GM12878 (cell line): Measurements from ENCODE around the gene DERA.
"Not testable (repeated sequence)": the region's sequence is repeated elsewhere in the genome, so short reads cannot be mapped to it uniquely, and the experiment has no call there.

Experiments used
- CHD2 ChIP-seq: IDR thresholded peaks from 2 replicates; pipeline ENCODE4 v1.6.1; 2011; ENCODE audit warnings: low read depth, low read length, improper control_type of control experiment, borderline replicate concordance
- EP300 ChIP-seq, 2 experiments: fragments of 150-350 bp in 1 of 2; IDR thresholded peaks; 2 replicates each; pipeline ENCODE4 v1.6.1; 2011 to 2012; ENCODE audit warnings: low read depth in 2 of 2, low read length in 2 of 2, borderline replicate concordance in 1 of 2, improper control_type of control experiment in 1 of 2, inconsistent platforms in 1 of 2; ENCODE audit not compliant: control insufficient read depth in 1 of 2
- POLR2A ChIP-seq: IDR thresholded peaks from 2 replicates; pipeline ENCODE4 v1.6.1; 2011; ENCODE audit warnings: low read depth, mild to moderate bottlenecking, low read length
- POLR2AphosphoS2 ChIP-seq: IDR thresholded peaks from 2 replicates; pipeline ENCODE4 v1.6.1; 2011; ENCODE audit warnings: low read depth, mild to moderate bottlenecking, low read length, improper control_type of control experiment, moderate library complexity
- RAD21 ChIP-seq: IDR thresholded peaks from 2 replicates; pipeline ENCODE4 v1.6.1; 2011; ENCODE audit warnings: mild to moderate bottlenecking, low read depth, low read length, moderate library complexity; ENCODE audit not compliant: insufficient read depth
- SP1 ChIP-seq: IDR thresholded peaks from one replicate; pipeline ENCODE4 v1.6.1; 2011; ENCODE audit warnings: low read depth, low read length
- TAF1 ChIP-seq: IDR thresholded peaks from 2 replicates; pipeline ENCODE4 v1.6.1; 2011; ENCODE audit warnings: mild to moderate bottlenecking, low read depth, low read length, borderline replicate concordance
- YY1 ChIP-seq: IDR thresholded peaks from 2 replicates; pipeline ENCODE4 v1.6.1; 2011; ENCODE audit warnings: low read depth, mild to moderate bottlenecking, low read length
- ZNF274 ChIP-seq: IDR thresholded peaks from one replicate; pipeline ENCODE4 v1.8.0; 2011; ENCODE audit not compliant: insufficient read length, insufficient read depth
- TF ChIP-seq, protein P1 (sequence below), 3 experiments: IDR thresholded peaks in 2 of 3; conservative IDR thresholded peaks in 1 of 3; 2 replicates each; pipeline ENCODE4 v1.5.1; 2011; ENCODE audit warnings: low read depth in 3 of 3, low read length in 3 of 3, mild to moderate bottlenecking in 3 of 3, control low read depth in 2 of 3, moderate library complexity in 2 of 3, inconsistent platforms in 1 of 3, mixed read lengths in 1 of 3; ENCODE audit not compliant: control insufficient read depth in 2 of 3, insufficient read depth in 1 of 3; ENCODE audit errors: extremely low read depth in 1 of 3

DNA sequence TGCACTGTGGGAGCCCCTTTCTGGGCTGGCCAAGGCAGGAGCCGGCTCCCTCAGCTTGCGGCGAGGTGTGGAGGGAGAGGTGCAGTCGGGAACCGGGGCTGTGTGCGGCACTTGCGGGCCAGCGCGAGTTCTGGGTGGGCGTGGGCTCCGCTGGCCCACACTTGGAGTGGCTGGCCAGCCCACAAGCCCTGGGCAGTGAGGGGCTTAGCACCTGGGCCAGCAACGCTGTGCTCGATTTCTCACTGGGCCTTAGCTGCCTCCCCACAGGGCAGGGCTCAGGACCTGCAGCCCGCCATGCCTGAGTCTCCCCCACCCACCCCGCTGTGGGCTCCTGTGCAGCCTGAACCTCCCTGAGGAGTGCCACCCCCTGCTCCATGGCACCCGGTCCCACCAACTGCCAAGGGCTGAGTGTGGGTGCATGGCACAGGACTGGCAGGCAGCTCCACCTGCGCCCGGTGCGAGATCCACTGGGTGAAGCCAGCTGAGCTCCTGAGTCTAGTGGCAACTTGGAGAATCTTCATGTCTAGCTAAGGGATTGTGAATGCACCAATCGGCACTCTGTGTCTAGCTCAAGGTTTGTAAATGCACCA is 36.5 kb upstream of the DERA start:
- not testable (repeated sequence) for TF ChIP-seq EP300 (IDR thresholded peaks at IDR 0.05; ENCODE audit: borderline replicate concordance in 1 of 2, control insufficient read depth in 1 of 2, low read depth in 2 of 2, low read length in 2 of 2); POLR2A; ZNF274; RAD21; YY1; CHD2; SP1; TAF1; POLR2AphosphoS2
- TF ChIP-seq, protein P1, sequence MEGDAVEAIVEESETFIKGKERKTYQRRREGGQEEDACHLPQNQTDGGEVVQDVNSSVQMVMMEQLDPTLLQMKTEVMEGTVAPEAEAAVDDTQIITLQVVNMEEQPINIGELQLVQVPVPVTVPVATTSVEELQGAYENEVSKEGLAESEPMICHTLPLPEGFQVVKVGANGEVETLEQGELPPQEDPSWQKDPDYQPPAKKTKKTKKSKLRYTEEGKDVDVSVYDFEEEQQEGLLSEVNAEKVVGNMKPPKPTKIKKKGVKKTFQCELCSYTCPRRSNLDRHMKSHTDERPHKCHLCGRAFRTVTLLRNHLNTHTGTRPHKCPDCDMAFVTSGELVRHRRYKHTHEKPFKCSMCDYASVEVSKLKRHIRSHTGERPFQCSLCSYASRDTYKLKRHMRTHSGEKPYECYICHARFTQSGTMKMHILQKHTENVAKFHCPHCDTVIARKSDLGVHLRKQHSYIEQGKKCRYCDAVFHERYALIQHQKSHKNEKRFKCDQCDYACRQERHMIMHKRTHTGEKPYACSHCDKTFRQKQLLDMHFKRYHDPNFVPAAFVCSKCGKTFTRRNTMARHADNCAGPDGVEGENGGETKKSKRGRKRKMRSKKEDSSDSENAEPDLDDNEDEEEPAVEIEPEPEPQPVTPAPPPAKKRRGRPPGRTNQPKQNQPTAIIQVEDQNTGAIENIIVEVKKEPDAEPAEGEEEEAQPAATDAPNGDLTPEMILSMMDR (IDR thresholded peaks at IDR 0.05 in 2 of 3, conservative IDR thresholded peaks at IDR 0.05 in 1 of 3; ENCODE audit: control insufficient read depth in 2 of 3, extremely low read depth in 1 of 3, insufficient read depth in 1 of 3, low read depth in 3 of 3, low read length in 3 of 3): not testable (repeated sequence)
